Measurements from ENCODE around the gene KLK2. TPM values are rescaled to one million over a fixed set of nuclear protein-coding genes. Genes with fewer than 3 reads are reported as not detected.
"Not testable (repeated sequence)": the region's sequence is repeated elsewhere in the genome, so short reads cannot be mapped to it uniquely, and the experiment has no call there.

The KLK2 gene
- total RNA-seq, 1 donor from 2014 or later = not detected

DNA sequence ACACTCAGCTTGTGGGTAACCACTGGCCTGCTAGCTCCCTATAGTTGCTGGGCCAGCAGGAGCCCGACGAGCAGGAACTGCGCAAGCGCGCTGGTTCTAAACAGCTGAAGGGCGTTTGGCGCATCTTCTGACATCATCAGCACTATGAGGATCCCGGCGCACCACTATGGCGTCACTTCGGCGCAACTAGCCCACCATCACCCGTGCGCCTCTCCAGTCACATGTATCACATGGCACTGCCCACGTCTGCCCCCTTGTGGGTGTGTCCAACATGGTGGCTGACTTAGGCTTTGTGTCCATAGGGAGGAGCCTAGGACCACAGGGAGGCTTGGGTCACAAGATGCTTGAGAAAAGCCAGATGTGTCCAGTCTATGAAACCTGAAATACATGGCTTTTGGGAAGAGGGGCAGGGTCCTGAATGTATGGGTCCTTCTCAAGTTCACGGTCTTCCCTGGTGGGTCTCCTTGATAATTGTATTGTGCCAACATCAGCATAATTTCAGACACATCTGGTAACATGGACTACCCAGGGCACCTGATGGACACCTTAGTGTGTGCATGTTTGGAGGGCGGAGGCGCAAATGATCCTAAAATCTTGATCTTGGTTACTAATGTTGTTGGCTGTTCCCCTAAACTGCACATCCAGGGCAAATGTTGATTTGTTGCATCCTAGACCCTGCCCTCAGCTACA, 20.0 kb downstream of the KLK2 start:
- no peak for DNase-seq (ENCODE audit: low read depth in 2 of 2)

DNA sequence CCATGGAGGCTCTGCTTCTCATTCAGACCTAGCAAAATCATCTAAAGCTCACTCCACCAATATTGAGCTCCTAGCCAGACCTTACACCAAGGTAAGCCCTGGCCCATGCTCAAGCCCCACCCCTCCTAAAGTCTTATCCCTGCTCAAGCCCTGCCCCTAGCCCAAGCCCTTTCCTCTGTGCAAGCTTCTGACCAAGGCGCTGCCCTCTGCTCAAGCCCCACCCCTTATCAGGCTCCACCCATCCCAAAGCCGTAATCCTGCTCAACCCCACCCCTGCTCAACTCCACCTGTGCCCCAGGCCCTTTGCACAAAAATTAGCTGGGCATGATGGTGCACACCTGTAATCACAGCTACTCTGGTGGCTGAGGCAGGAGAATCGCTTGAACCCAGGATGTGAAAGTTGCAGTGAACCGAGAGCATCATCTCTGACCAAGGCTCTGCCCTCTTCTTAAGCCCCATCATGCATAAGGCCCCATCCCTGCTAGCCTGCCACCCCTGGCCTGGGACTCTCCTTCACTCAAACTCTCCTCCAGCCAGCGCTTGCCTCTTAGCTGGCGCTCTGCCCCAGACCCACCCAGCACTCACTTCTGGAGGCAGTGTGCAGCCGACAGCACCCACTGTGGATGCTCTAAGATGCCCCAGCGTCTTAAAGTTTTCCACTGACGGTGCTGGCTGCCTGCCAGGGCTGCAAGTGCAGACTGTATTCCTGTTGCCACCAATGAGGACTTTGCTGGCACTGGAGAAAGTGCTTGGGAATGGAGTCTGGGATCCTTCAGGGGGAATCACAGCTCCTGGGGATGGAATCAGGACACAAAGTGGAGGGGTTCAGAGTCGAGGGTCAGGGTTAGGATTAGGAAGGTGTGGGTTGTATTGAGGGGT, 21.5 kb downstream of the KLK2 start:
- no peak for DNase-seq (ENCODE audit: low read depth in 2 of 2)

DNA sequence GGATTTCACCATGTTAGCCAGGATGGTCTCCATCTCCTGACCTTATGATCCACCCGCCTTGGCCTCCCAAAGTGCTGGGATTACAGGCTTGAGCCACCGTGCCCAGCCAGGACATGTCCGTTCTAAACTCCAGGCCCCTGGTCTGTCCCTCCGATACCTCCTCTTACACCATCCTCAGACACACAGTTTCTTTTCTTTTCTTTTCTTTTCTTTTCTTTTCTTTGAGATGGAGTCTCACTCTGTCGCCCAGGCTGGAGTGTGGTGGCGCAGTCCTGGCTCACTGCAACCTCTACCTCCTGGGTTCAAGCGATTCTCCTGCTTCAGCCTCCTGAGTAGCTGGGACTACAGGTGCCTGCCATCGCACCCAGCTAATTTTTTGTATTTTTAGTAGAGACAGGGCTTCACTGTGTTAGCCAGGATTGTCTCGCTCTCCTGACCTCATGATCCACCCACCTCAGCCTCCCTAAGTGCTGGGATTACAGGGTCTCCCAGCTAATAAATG, 22.9 kb downstream of the KLK2 start:
- not testable (repeated sequence) for DNase-seq (ENCODE audit: low read depth in 2 of 2)

DNA sequence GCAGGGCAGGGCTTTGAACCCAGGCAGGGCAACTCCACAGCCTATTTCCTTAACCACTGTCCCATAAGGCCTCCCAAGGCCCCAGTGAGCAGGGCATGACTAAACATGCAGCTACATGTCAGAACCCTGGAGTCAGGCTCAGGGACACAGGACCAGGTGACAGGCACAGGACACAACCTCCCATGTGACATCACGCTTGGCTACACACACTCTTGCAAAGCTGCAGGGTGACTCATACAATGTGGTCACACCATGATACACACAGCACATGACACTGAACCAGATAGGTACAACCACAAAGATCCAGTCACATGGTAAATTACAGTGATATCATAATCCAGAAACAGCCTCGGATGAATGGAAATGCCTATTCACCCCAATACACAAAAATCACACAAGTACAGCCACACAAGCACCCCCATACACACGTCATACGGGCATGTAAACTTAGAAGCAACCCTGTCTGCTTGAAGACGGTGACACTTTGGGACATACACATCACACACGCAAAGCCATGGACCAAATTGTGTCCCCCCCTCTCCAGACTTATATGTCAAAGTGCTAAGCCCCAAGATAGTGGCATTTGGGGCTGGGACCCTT, 23.5 kb downstream of the KLK2 start:
- DNase-seq (ENCODE audit: low read depth in 2 of 2) = peak in 1 of 2 donors; percentile 10

DNA sequence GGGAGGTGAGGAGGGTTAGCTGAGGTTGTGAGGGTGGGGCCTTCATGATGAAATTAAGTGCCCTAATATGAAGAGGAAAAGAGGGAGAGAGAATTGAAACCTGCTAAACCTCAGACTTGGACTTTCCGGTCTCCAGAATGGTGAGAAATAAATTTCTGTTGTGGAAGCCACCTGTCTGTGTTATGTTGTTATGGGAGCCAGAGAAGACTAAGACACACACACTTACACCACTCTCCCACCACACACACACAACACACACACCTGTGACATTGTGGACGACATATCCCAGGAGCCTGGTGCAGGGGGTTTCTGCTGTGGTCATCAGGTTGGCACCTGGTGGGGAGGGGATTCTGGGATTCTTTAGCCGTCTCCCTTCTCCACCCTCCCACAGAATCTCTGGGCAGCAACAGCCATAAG, 24.0 kb downstream of the KLK2 start:
- DNase-seq (ENCODE audit: low read depth in 2 of 2) = no peak

DNA sequence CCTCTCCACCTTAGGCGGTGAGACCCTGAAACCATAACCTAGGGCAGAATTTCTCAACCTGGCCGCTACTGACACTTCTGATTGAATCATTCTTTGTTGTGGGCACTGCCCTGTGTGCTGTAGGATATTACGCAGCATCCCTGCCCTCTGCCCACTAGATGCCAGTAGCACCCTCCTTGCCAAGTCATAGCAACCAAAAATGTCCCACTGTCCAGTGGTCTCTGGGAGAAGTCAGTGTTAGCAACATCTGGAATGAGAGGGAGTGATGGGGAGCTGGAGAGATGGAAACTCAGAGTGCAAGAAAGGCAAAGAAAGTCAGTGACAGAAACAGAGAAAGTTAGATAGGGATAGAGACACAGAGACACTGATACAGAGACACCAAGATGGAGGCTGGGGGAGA, 24.4 kb downstream of the KLK2 start:
- DNase-seq (ENCODE audit: low read depth in 2 of 2) = no peak

DNA sequence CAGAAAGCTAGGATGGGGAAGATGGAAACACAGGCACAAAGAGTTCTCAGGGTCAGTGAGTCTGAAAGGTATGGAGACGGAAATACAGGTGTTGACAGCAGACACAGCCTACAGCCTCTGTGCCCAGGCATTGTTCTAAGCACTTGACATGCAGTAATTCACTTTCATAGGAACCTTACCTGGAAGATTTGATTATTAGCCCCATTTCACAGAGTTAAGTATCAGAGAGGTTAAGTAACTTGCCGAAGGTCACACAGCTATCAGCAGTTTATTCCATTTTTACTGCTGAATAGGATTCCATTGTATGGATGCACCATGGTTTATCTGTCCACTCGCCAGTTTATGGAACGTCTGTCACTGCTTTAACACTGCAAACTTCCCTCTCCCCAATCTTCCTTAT, 24.8 kb downstream of the KLK2 start:
- no peak for DNase-seq (ENCODE audit: low read depth in 2 of 2)

DNA sequence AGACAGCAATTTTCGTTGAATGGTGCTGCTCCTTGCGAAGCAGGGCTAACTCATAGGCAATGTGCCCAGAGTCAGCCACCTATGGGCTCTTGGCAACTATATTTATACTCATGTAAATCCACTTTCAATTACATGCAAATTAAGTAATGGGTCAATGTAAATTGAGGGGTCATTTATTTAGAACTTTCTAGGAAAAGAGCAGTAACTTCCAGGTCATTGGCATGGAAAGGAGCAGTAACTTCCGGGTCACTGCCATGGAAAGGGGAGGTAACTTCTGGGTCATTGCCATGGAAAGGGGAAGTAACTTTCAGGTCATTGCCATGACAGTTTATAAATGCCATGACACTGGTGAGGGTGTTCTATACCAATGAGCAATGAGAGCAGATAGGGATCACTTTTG, 26.3 kb downstream of the KLK2 start:
- no peak for DNase-seq (ENCODE audit: low read depth in 2 of 2)

DNA sequence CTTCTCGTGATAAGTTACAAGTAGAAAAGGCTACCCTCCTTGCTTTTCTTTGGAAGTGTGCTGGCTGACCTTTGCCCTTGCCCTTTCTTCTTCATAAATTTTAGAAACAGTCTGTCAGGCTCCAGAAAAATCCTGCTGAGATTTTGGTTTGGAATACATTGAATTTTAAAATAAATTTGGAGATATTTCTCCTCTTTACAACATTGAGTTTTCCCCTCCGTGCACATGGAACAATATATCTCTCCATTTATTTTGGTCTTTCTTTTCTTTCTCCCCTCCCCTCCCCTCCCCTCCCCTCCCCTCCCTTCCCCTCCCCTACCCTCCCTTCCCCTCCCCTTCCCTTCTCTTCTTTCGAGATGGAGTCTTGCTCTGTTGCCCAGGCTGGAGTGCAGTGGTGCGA, 29.4 kb downstream of the KLK2 start:
- DNase-seq (ENCODE audit: low read depth in 2 of 2) = no peak

DNA sequence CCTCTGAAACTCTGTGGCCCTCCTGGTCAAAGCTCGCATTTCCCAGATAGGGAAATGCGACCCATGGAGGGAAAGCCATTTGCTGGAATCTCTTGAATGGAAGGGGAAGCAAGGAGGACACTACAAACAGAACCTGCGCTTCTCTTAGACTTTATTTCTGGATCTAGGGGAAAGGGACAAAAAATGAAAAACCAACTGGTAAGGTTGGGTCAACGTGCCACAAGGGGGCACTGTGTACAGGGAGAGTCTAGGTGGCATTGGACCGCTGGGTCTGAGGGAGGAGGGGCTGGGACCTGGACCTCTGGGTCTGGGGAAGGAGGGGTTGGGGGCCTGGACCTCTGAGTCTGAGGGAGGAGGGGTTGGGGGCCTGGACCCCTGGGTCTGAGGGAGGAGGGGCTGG, 33.0 kb downstream of the KLK2 start:
- DNase-seq (ENCODE audit: low read depth in 2 of 2) = peak; percentile 16 to 38

DNA sequence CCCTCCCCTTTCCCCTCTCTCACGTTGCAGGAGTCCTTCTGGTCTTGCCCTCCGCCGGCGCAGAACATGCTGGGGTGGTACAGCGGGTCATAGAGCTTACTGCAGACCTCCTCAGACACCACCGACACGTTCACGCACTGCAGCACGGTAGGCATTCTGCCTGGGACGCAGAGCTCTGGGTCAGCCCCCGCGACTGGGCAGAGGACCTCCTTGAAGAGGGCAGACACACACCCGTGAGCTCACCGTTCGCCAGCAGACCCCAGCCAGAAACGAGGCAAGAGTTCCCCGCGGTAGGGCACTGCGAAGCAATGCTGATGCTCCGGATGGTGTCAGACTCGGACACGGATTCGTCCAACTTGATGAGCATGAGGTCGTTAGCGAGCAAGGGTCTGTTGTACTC, 35.1 kb downstream of the KLK2 start:
- no peak for DNase-seq (ENCODE audit: low read depth in 2 of 2)

DNA sequence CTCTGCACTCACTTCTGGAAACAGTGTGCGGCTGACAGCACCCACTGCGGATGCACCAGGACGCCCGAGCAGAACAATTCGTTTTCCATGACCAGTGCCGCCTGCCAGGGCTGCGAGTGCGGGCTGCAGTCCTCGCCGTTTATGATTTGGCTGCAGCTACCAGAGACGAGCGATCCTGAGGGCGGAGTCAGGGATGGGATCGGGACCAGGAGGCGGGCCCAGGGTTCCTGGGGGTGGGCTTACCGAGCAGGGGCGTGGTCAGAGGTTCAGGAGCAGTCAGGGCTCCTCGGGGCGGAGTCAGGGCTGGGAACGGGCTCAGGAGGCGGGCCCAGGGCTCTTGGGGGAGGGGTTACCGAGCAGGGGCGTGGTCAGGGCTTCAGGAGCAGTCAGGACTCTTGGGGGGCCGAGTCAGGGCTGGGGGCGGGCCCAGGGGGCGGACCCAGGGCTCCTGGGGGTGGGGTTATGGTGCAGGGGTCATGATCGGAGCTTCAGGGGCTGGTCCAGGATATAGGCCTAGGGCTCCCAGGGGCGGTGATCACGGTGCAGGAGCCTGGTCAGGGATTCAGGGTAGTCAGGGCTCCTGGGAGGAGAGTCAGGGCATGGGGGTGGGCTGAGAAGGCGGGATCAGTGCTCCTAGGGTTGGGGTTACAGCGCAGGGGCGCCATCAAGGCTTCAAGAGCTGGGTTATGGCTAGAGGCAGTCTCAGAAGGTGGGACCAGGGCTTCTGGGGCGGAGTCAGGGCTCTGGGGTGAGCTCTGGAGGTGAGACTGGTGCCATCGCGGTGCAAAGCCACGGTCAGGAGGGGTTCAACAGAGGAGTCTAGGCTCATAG, 36.2 kb downstream of the KLK2 start:
- peak in 1 of 2 donors; percentile 62 for DNase-seq (ENCODE audit: low read depth in 2 of 2)

DNA sequence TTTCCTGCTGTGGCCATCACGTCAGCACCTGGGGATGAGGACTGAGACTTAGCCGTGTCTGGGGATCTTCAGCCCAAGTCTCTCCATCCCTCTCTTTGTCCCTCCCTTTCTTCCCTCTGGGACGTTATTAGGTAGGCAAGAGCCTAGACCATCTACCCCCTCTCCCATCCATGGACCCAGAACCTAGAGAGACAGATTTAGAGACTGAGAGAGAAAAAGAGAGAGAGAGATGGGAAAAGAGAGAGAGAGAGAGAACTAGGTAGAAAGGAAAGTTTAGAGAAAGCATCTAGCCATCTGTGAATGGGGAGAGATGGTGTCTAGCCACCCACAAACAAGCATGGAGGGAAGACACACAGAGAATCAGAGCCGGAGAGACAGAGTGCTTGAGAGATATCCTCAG, 37.5 kb downstream of the KLK2 start:
- DNase-seq (ENCODE audit: low read depth in 2 of 2) = no peak

DNA sequence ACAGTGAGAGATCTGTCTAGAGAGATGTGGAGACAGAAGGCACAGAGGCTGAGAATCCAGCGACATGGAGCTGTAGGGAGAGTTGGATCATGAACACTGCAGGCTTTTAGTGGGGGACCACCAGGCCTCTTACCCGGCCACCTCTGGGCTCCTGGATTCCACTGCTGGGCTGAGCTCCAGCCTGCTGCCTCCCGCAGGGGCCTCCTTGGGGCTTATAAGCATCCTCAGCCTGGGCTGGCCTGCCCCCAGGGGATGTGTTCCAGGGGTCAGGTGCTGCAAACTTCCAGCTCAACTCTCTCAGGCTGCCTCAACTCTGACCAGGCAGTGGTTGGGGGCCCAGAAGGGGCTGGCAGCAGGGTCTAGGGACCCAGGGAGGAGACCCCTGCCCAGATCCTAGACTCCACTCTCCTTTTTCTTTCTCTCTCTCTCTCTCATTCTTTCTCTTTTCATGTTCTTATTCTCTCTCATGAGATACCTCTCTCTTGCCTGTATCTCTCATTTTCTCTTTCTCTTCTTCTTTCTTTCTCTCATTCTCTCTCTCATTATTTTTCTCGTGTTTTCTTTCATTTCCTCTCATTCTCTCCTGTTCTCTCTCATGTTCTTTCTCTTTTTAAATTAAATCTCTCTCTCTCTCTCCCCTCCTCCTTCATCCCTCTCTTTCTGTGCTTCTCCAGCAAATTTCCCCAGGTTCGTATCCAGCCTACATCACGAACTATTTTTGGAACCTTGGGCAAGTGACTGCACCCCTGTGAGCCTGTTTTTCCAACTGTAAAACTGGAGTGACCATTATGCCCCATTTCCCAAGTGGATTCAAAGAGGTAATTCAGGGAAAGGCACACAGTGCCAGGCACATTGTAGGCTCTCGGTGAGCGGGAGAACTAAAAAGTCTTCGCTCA, 38.2 kb downstream of the KLK2 start, which contains the start of gene KLK4:
TSS of gene KLK4 (minus strand) at position 190 of the 896 bp plus-strand sequence. CDS start 657 bp downstream, outside the sequence.
- DNase-seq (ENCODE audit: low read depth in 2 of 2) = no peak

DNA sequence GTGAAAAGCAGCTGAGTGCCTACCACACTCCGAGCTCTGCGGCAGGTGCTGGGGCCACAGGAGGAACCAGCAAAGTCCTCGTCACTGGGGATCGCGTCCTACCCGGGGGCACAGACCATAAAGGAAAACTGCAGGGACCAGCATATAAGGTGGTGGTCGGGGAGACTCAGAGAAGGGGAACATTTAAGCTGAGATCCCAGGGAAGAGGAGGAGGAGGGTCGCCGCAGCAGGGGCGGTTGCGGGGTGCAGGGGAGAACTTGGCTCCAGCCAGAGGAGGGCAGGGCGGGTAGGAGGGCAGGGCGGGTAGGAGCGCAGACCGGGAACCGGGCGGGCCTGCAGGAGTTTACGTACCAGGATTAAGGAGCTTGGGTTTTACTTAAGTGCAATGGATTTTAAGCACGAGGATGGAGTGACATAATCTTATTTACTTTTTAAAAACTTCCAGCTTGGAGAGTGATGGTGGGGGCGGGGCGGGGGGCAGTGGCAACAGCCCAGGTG, 38.9 kb downstream of the KLK2 start:
- DNase-seq (ENCODE audit: low read depth in 2 of 2) = no peak

DNA sequence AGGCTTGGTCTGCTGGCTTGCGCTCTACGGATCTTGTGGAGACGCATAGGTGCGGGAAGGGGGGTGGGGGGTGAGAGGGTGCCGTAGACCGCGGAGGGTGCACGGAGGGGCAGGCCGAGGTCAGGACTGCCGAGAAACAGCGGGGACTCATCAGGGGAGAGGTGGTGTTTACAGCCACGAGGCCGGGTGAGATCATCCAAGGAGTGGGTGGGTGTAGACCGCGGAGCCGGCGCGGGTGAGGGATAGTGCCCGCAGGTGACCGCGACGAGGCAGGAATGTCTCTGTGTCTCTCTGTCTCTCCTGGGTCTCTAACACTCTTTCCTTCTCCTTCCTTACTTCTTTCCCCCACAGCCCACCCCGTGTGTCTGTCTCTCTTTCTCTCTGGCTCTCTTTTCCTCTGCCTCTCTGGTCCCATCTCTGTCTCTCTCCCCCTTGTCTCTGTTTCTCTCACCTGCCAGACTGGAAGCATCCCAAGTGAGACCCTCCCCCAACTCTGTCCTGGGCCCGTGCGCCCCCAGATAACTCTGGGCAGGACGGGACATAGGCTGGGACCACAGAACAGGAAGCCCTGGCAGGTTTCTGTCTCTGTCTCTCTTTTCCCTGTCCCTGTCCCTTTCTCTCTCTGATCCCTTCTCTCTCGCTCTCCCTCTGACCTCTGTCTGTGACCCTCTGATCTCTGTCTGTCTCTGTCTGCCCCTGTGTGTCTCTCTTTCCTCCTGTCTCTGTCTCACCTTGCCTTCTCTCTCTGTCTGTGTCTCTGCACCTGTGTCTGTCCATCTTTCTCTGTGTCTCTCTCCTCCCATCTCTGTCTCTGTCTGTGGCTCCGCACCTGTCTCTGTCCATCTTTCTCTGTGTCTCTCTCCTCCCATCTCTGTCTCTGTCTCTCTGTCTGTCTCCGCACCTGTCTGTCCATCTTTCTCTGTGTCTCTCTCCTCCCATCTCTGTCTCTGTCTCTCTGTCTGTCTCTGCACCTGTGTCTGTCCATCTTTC, 39.8 kb downstream of the KLK2 start:
- DNase-seq (ENCODE audit: low read depth in 2 of 2) = no peak

DNA sequence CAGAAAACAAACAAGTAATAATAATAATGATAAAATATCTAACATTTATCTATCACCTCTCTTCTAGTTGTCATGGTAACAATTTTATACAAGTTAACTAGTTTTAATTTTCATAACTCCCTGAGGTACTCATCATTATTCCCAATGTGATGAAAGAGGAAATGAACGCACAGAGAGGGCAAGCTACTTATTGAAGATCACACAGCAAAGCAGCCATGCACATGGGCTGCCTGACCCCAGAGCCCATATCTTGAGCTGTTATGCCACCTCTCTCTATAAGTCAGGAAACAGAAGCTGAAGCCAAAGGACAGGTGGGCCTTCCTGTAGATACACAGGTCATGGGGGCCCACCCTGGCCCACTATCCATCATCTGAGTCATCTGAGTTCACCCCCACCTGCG, 42.8 kb downstream of the KLK2 start:
- DNase-seq (ENCODE audit: low read depth in 2 of 2) = no peak

DNA sequence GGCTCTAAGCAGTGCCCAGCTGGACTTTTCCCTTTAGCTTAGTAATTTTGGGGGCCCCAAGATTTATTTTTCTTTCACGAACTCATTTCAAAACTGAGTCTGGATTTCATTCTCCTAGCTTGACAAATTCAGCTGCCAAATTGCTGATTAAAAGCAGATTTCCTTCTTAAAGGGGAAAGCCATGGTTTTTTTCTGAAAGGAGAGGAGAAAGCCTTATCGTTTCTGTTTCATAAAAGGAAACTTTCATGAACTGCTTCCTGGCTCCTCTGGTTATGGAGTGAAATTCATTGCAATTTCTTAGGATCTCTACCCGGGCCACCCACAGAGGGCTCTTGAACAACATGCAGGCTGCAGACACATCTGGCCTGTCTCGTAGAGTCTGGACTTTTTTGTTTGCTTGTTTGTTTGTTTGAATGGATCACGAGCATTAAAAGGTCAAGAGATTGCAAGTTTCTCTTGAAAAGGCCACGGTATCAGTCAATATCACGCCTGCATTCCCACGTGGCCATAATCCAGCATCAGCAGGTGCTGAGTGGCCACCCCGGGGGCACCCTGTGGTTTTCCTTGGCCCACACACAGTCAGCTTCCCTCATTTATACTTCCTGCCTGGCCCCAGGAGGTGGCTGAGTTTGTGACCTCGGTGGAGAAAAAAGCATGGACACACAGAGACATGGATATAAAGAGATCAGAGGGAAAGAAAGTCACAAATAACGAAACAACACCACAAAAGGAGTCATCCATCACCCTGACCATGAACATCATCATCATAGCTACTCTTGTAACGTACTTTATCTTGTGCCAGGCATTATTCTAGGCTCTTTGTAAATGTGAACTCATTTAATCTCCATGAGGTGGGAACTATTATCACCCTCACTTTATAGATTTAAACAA, 48.4 kb downstream of the KLK2 start:
- DNase-seq (ENCODE audit: low read depth in 2 of 2) = no peak
